Adipocyte (in vitro differentiated cells): ENCODE results near the gene ATE1.

Experiments
- DNase-seq: peaks from one replicate; pipeline ENCODE4 v3.0.0-alpha.2; 2015; ENCODE audit warnings: low read depth
- H3K27me3 ChIP-seq: replicated peaks from 2 replicates; pipeline ENCODE4 v1.7.0; 2013; ENCODE audit warnings: mild to moderate bottlenecking, low read length, moderate library complexity; ENCODE audit not compliant: control insufficient read depth, insufficient read depth
- H3K36me3 ChIP-seq: 2 replicates; pipeline ENCODE4 v1.7.0; 2013; ENCODE audit warnings: low read length, mild to moderate bottlenecking, moderate library complexity; ENCODE audit not compliant: control insufficient read depth, insufficient read depth, severe bottlenecking
- H3K4me1 ChIP-seq: 2 replicates; pipeline ENCODE4 v1.7.0; 2013; ENCODE audit warnings: mild to moderate bottlenecking, low read length, moderate library complexity; ENCODE audit not compliant: control insufficient read depth, insufficient read depth
- H3K4me3 ChIP-seq: 2 replicates; pipeline ENCODE4 v1.7.0; 2013; ENCODE audit warnings: mild to moderate bottlenecking, low read length, moderate library complexity
- H3K9ac ChIP-seq: 2 replicates; pipeline ENCODE4 v1.7.0; 2013; ENCODE audit warnings: mild to moderate bottlenecking, low read length, moderate library complexity
- H3K9me3 ChIP-seq: 2 replicates; pipeline ENCODE4 v1.7.0; 2013; ENCODE audit warnings: mild to moderate bottlenecking, low read length, moderate library complexity; ENCODE audit not compliant: control insufficient read depth

ATE1 gene

GRCh38 chr10:121811386-121811785 is 116.4 kb downstream of the ATE1 start:
- Histone ChIP-seq H3K9ac (no peak overlapping the region), H3K9me3 (no peaks in the 10 kb centered on the region), H3K27me3 (no peaks in the 10 kb centered on the region), H3K4me1 (peaks cover 3% of the 10 kb centered on the region), H3K4me3 (no peak overlapping the region), H3K36me3 (peaks cover 8% of the 10 kb centered on the region)
- DNase-seq: no peak

- Histone ChIP-seq H3K36me3 (peaks cover 10% of the 10 kb centered on the region), H3K9me3 (no peaks in the 10 kb centered on the region), H3K27me3 (no peaks in the 10 kb centered on the region), H3K4me3 (no peak overlapping the region), H3K4me1 (peaks cover 12% of the 10 kb centered on the region), H3K9ac (no peak overlapping the region)
- no peak for DNase-seq
These were observed 119.0 kb downstream of the ATE1 start for GRCh38 chr10:121808835-121809234.

GRCh38 chr10:121804460-121804859 is 123.4 kb downstream of the ATE1 start:
- H3K9ac ChIP-seq: no peak overlapping the region
- H3K9me3 ChIP-seq: no peaks in the 10 kb centered on the region
- peaks cover 9% of the 10 kb centered on the region for H3K4me1 ChIP-seq
- peaks cover 10% of the 10 kb centered on the region for H3K36me3 ChIP-seq
- H3K4me3 ChIP-seq: no peak overlapping the region
- H3K27me3 ChIP-seq: no peaks in the 10 kb centered on the region
- no peak for DNase-seq

- Histone ChIP-seq H3K9me3 (no peaks in the 10 kb centered on the region), H3K9ac (no peak overlapping the region), H3K27me3 (no peaks in the 10 kb centered on the region), H3K36me3 (peaks cover 15% of the 10 kb centered on the region), H3K4me3 (no peak overlapping the region), H3K4me1 (peaks cover 9% of the 10 kb centered on the region)
- DNase-seq: no peak
These were observed 124.2 kb downstream of the ATE1 start for GRCh38 chr10:121803611-121804010.

- H3K9me3 ChIP-seq: no peaks in the 10 kb centered on the region
- H3K4me3 ChIP-seq: no peak overlapping the region
- H3K27me3 ChIP-seq: no peaks in the 10 kb centered on the region
- H3K9ac ChIP-seq: no peak overlapping the region
- H3K4me1 ChIP-seq: peaks cover 9% of the 10 kb centered on the region
- DNase-seq: peak; percentile 22
- peaks cover 4% of the 10 kb centered on the region for H3K36me3 ChIP-seq
These were observed 127.0 kb downstream of the ATE1 start for GRCh38 chr10:121800831-121801230.

GRCh38 chr10:121800146-121800545 is 127.7 kb downstream of the ATE1 start:
- peak; percentile 87 for DNase-seq
- Histone ChIP-seq H3K4me1 (peaks cover 9% of the 10 kb centered on the region), H3K4me3 (no peak overlapping the region), H3K27me3 (no peaks in the 10 kb centered on the region), H3K9me3 (no peaks in the 10 kb centered on the region), H3K36me3 (peaks cover 4% of the 10 kb centered on the region), H3K9ac (no peak overlapping the region)

GRCh38 chr10:121797490-121797889 is 130.3 kb downstream of the ATE1 start:
- H3K27me3 ChIP-seq: no peaks in the 10 kb centered on the region
- no peak for DNase-seq
- H3K4me1 ChIP-seq: no peaks in the 10 kb centered on the region
- no peak overlapping the region for H3K9ac ChIP-seq
- no peak overlapping the region for H3K4me3 ChIP-seq
- peaks cover 4% of the 10 kb centered on the region for H3K36me3 ChIP-seq
- H3K9me3 ChIP-seq: no peaks in the 10 kb centered on the region

GRCh38 chr10:121796342-121796741 is 131.5 kb downstream of the ATE1 start:
- no peaks in the 10 kb centered on the region for H3K4me1 ChIP-seq
- no peaks in the 10 kb centered on the region for H3K9me3 ChIP-seq
- no peak overlapping the region for H3K9ac ChIP-seq
- H3K4me3 ChIP-seq: no peak overlapping the region
- no peaks in the 10 kb centered on the region for H3K27me3 ChIP-seq
- DNase-seq: no peak
- H3K36me3 ChIP-seq: peaks cover 4% of the 10 kb centered on the region

- DNase-seq: no peak
- H3K9ac ChIP-seq: no peak overlapping the region
These were observed 135.6 kb downstream of the ATE1 start for GRCh38 chr10:121792198-121792597.

GRCh38 chr10:121791761-121792160 is 136.1 kb downstream of the ATE1 start:
- Histone ChIP-seq H3K9ac (no peak overlapping the region), H3K4me3 (no peak overlapping the region), H3K4me1 (no peaks in the 10 kb centered on the region), H3K9me3 (no peaks in the 10 kb centered on the region), H3K27me3 (no peaks in the 10 kb centered on the region), H3K36me3 (peaks cover 18% of the 10 kb centered on the region)
- no peak for DNase-seq

More at GRCh38 chr10:121792198-121792597, 135.6 kb downstream of the ATE1 start:
- H3K4me1 ChIP-seq: no peaks in the 10 kb centered on the region
- no peak overlapping the region for H3K4me3 ChIP-seq
- no peaks in the 10 kb centered on the region for H3K27me3 ChIP-seq
- H3K9me3 ChIP-seq: no peaks in the 10 kb centered on the region
- H3K36me3 ChIP-seq: peaks cover 18% of the 10 kb centered on the region

- no peak for DNase-seq
- H3K4me3 ChIP-seq: no peak overlapping the region
- no peak overlapping the region for H3K9ac ChIP-seq
- H3K4me1 ChIP-seq: no peaks in the 10 kb centered on the region
- peaks cover 20% of the 10 kb centered on the region for H3K36me3 ChIP-seq
- H3K9me3 ChIP-seq: no peaks in the 10 kb centered on the region
- no peaks in the 10 kb centered on the region for H3K27me3 ChIP-seq
These were observed 139.1 kb downstream of the ATE1 start for GRCh38 chr10:121788717-121789116.

- no peaks in the 10 kb centered on the region for H3K27me3 ChIP-seq
- H3K36me3 ChIP-seq: peaks cover 20% of the 10 kb centered on the region
These were observed 139.7 kb downstream of the ATE1 start for GRCh38 chr10:121788115-121788514.

More at GRCh38 chr10:121788115-121788514, 139.7 kb downstream of the ATE1 start:
- H3K4me3 ChIP-seq: no peak overlapping the region
- H3K4me1 ChIP-seq: no peaks in the 10 kb centered on the region
- no peak overlapping the region for H3K9ac ChIP-seq
- no peaks in the 10 kb centered on the region for H3K9me3 ChIP-seq
- no peak for DNase-seq
